Neutrophil (primary cell): ENCODE results near the gene SCART1.

Experiments used
- H3K27ac ChIP-seq: fragments of 200-600 bp; sonication (generic); 2 replicates; pipeline ENCODE4 v1.5.1; 2016; ENCODE audit warnings: mild to moderate bottlenecking, moderate library complexity
- H3K27me3 ChIP-seq: fragments of 200-600 bp; sonication (generic); 2 replicates; pipeline ENCODE4 v1.6.0; 2016; ENCODE audit warnings: mild to moderate bottlenecking
- H3K36me3 ChIP-seq: fragments of 200-600 bp; sonication (generic); 2 replicates; pipeline ENCODE4 v1.5.1; 2017
- H3K4me1 ChIP-seq, 2 experiments: fragments of 200-600 bp in 1 of 2; sonication (generic) in 1 of 2; 1 replicate in 1 of 2; 2 replicates in 1 of 2; pipeline versions ENCODE4 v1.5.1 to v1.6.1; 2013 to 2016; ENCODE audit warnings: low read depth in 1 of 2, low read length in 1 of 2, mild to moderate bottlenecking in 1 of 2, moderate library complexity in 1 of 2; ENCODE audit not compliant: control insufficient read depth in 1 of 2, insufficient read depth in 1 of 2
- H3K4me3 ChIP-seq, 2 experiments: fragments of 200-600 bp in 1 of 2; sonication (generic) in 1 of 2; 1 replicate in 1 of 2; 2 replicates in 1 of 2; pipeline ENCODE4 v1.5.1; 2013 to 2016; ENCODE audit warnings: low read depth in 1 of 2, low read length in 1 of 2, mild to moderate bottlenecking in 1 of 2, moderate library complexity in 1 of 2
- H3K9me3 ChIP-seq: fragments of 200-600 bp; sonication (generic); 2 replicates; pipeline ENCODE4 v1.5.1; 2016
- CTCF ChIP-seq: fragments of 200-600 bp; sonication (generic); IDR thresholded peaks from 2 replicates; pipeline ENCODE4 v1.5.1; 2016; ENCODE audit warnings: antibody characterized with exemption

SCART1 gene

GRCh38 chr10:133461841-133462240 is 8.1 kb downstream of the SCART1 start:
- Histone ChIP-seq H3K4me3 (no peak overlapping the region), H3K9me3 (no peaks in the 10 kb centered on the region), H3K36me3 (no peaks in the 10 kb centered on the region), H3K27me3 (peaks cover 4% of the 10 kb centered on the region), H3K4me1 (no peaks in the 10 kb centered on the region), H3K27ac (no peak overlapping the region)
- no peak for TF ChIP-seq CTCF

GRCh38 chr10:133462512-133463305 is 9.0 kb downstream of the SCART1 start:
- Histone ChIP-seq H3K36me3 (no peaks in the 10 kb centered on the region), H3K9me3 (no peaks in the 10 kb centered on the region), H3K27me3 (peaks cover 4% of the 10 kb centered on the region), H3K27ac (no peak overlapping the region), H3K4me1 (no peaks in the 10 kb centered on the region), H3K4me3 (no peak overlapping the region)
- no peak for TF ChIP-seq CTCF

- H3K27me3 ChIP-seq: peaks cover 4% of the 10 kb centered on the region
- H3K4me1 ChIP-seq: no peaks in the 10 kb centered on the region
- H3K4me3 ChIP-seq: no peak overlapping the region
- no peak for TF ChIP-seq CTCF
- H3K36me3 ChIP-seq: no peaks in the 10 kb centered on the region
- no peaks in the 10 kb centered on the region for H3K9me3 ChIP-seq
- H3K27ac ChIP-seq: no peak overlapping the region
Measured at GRCh38 chr10:133464582-133465031, 10.9 kb downstream of the SCART1 start.

GRCh38 chr10:133465191-133465949 is 11.6 kb downstream of the SCART1 start:
- H3K27me3 ChIP-seq: peaks cover 4% of the 10 kb centered on the region
- H3K4me3 ChIP-seq: no peak overlapping the region
- H3K36me3 ChIP-seq: no peaks in the 10 kb centered on the region
- H3K4me1 ChIP-seq: no peaks in the 10 kb centered on the region
- TF ChIP-seq CTCF: no peak
- H3K9me3 ChIP-seq: no peaks in the 10 kb centered on the region
- H3K27ac ChIP-seq: no peak overlapping the region

GRCh38 chr10:133465950-133466474 is 12.3 kb downstream of the SCART1 start:
- Histone ChIP-seq H3K4me1 (no peaks in the 10 kb centered on the region), H3K4me3 (no peak overlapping the region), H3K9me3 (no peaks in the 10 kb centered on the region), H3K36me3 (no peaks in the 10 kb centered on the region), H3K27ac (no peak overlapping the region), H3K27me3 (peaks cover 4% of the 10 kb centered on the region)
- TF ChIP-seq CTCF: no peak
